GM12878 (cell line): ENCODE measurements around the gene PPP1CC. TPM values are rescaled to one million over a fixed set of nuclear protein-coding genes. Genes with fewer than 3 reads are reported as not detected.

Experiments used
- ATAC-seq: fragments of 200-7000 bp; cut with Tn5 transposase; 3 replicates; pipeline ENCODE4 v1.9.1; 2020; ENCODE audit warnings: mild to moderate bottlenecking, moderate library complexity
- BruUV-seq: library from RNA; stranded (reverse); fragments of 400-500 nt; replicated peaks from 2 replicates; lab custom pipeline; 2021; lab: Mats Ljungman, UMichigan
- CTCF ChIA-PET: fragments of 300-600 bp; sonication (Branson Sonifier 250); formaldehyde crosslinking; extraction: SDS; loops from one replicate; lab custom pipeline; 2021; ENCODE audit warnings: inconsistent platforms; lab: Yijun Ruan, JAX
- POLR2A ChIA-PET: fragments of 350-600 bp; formaldehyde crosslinking; extraction: SDS; loops from one replicate; lab custom pipeline; 2021; ENCODE audit warnings: inconsistent platforms; lab: Charles Lee
- RAD21 ChIA-PET: fragments of 300-600 bp; sonication (Branson Sonifier 250); formaldehyde crosslinking; loops from one replicate; lab custom pipeline; 2023; ENCODE audit warnings: antibody characterized with exemption; ENCODE audit not compliant: unreplicated experiment; lab: Charles Lee
- SMC1A ChIA-PET: fragments of 300-600 bp; sonication (Branson Sonifier 250); formaldehyde crosslinking; loops from one replicate; lab custom pipeline; 2023; ENCODE audit not compliant: unreplicated experiment, uncharacterized antibody; lab: Charles Lee
- DNase-seq: peaks from one replicate; pipeline ENCODE4 v3.0.0-alpha.2; 2011; ENCODE audit warnings: low read depth, low spot score
- FAIRE-seq: peaks from 3 replicates; lab custom pipeline; 2011; peaks lifted over from hg19 to GRCh38; lab: Jason Lieb, UNC
- H2AFZ ChIP-seq: 2 replicates; pipeline ENCODE4 v1.6.0; 2011; ENCODE audit warnings: low read depth, low read length, control low read depth; ENCODE audit not compliant: control insufficient read depth
- H3K27ac ChIP-seq: 2 replicates; pipeline ENCODE4 v1.5.1; 2011; ENCODE audit warnings: control low read depth; ENCODE audit not compliant: control insufficient read depth, insufficient read depth
- H3K27me3 ChIP-seq, 2 experiments: replicated peaks in 1 of 2; 2 replicates each; pipeline versions ENCODE4 v1.6.0 to v1.6.1; 2011; ENCODE audit warnings: low read length in 1 of 2; ENCODE audit not compliant: control insufficient read depth in 2 of 2, insufficient read depth in 2 of 2
- H3K36me3 ChIP-seq, 2 experiments: 2 replicates each; pipeline ENCODE4 v1.5.1; 2011; ENCODE audit warnings: low read length in 1 of 2; ENCODE audit not compliant: control insufficient read depth in 2 of 2, insufficient read depth in 2 of 2
- H3K4me1 ChIP-seq: 2 replicates; pipeline ENCODE4 v1.6.1; 2011; ENCODE audit warnings: mild to moderate bottlenecking, low read length, moderate library complexity, mixed read lengths; ENCODE audit not compliant: control insufficient read depth, insufficient read depth
- H3K4me2 ChIP-seq: 2 replicates; pipeline ENCODE4 v1.6.0; 2011; ENCODE audit warnings: control low read depth; ENCODE audit not compliant: control insufficient read depth, insufficient read depth
- H3K4me3 ChIP-seq: fragments of 200-600 bp; sonication (generic); 2 replicates; pipeline ENCODE4 v1.5.1; 2016
- H3K79me2 ChIP-seq: 2 replicates; pipeline ENCODE4 v1.6.0; 2011; ENCODE audit warnings: low read length; ENCODE audit not compliant: control insufficient read depth, insufficient read depth
- H3K9ac ChIP-seq: 2 replicates; pipeline ENCODE4 v1.8.0; 2011; ENCODE audit warnings: low read length, control low read depth, mixed read lengths; ENCODE audit not compliant: control insufficient read depth, insufficient read depth
- H3K9me3 ChIP-seq: replicated peaks from 3 replicates; pipeline ENCODE4 v1.5.1; 2011; ENCODE audit warnings: mild to moderate bottlenecking, low read length; ENCODE audit not compliant: control insufficient read depth, insufficient read depth
- H4K20me1 ChIP-seq: 2 replicates; pipeline ENCODE4 v1.6.0; 2011; ENCODE audit not compliant: control insufficient read depth, insufficient read depth
- MXI1 ChIP-seq: fragments of 150-350 bp; IDR thresholded peaks from 2 replicates; pipeline ENCODE4 v1.6.1; 2011; ENCODE audit warnings: low read depth, mild to moderate bottlenecking, inconsistent platforms, low read length, improper control_type of control experiment
- MYB ChIP-seq: fragments of 150-350 bp; IDR thresholded peaks from 2 replicates; pipeline ENCODE4 v1.6.1; 2014; ENCODE audit warnings: mild to moderate bottlenecking, low read depth, low read length, borderline replicate concordance
- NFXL1 ChIP-seq: fragments of 450-650 bp; IDR thresholded peaks from 2 replicates; pipeline ENCODE4 v1.6.1; 2017; ENCODE audit warnings: antibody characterized with exemption, mild to moderate bottlenecking, borderline replicate concordance
- PAX5 ChIP-seq: IDR thresholded peaks from 2 replicates; pipeline ENCODE4 v1.6.1; 2011; ENCODE audit warnings: low read depth, low read length, borderline replicate concordance
- SMC3 ChIP-seq: IDR thresholded peaks from 2 replicates; pipeline ENCODE4 v1.6.1; 2011; ENCODE audit warnings: low read length, improper control_type of control experiment, borderline replicate concordance
- SUPT20H ChIP-seq: IDR thresholded peaks from 2 replicates; pipeline ENCODE4 v1.6.1; 2011; ENCODE audit warnings: low read depth, mild to moderate bottlenecking, low read length, moderate library complexity, borderline replicate concordance; ENCODE audit not compliant: control insufficient read depth
- ZNF687 ChIP-seq: fragments of 450-650 bp; IDR thresholded peaks from 2 replicates; pipeline ENCODE4 v1.6.1; 2017; ENCODE audit warnings: mild to moderate bottlenecking, moderate library complexity
- WGBS: methylation state at CpG from one replicate; pipeline ENCODE4 v1.1.6; 2016; ENCODE audit warnings: low lambda C conversion rate; ENCODE audit not compliant: insufficient replicate concordance, insufficient coverage; ENCODE audit errors: missing lambda C conversion rate; 5-methylcytosine and 5-hydroxymethylcytosine counted together
- in situ Hi-C: fragments of 300-500 bp; cut with MboI; formaldehyde crosslinking; loops from 9 replicates; pipeline ENCODE4 v1.14.3; 2018; ENCODE audit warnings: mixed read lengths
- intact Hi-C: fragments of 100-400 bp; cut with micrococcal nuclease; formaldehyde crosslinking; loops from one replicate; pipeline ENCODE4 v1.14.2; 2022; ENCODE audit not compliant: unreplicated experiment
- polyA plus RNA-seq, 11 experiments: library from polyadenylated mRNA; depleted of rRNA in 4 of 11; unstranded in 6 of 11; stranded (reverse) in 5 of 11; fragments of >200 nt; fragmentation: Nextera tagmentation in 4 of 11; fragmentation: Illumina TruSeq in 1 of 11; extraction: Ambion mirVana in 4 of 11; extraction: Trizol in 1 of 11; gene quantifications; 1 replicate in 1 of 11; 2 replicates in 10 of 11; pipeline versions ENCODE4 v1.2.1 to v1.2.3, GENCODE V29; 2011 to 2016; ENCODE audit warnings: inconsistent platforms in 2 of 11, missing spikeins in 2 of 11, low read depth in 1 of 11
- total RNA-seq, 4 experiments: library from RNA; depleted of rRNA in 3 of 4; stranded (reverse); fragments of >200 nt in 3 of 4; fragmentation: Illumina TruSeq in 1 of 4; extraction: Trizol in 1 of 4; gene quantifications; 2 replicates each; pipeline versions ENCODE4 v1.2.1 to v1.2.3, GENCODE V29; 2013 to 2021
- TF ChIP-seq, protein P1 (sequence below): IDR thresholded peaks from 2 replicates; pipeline ENCODE4 v1.6.1; 2011; ENCODE audit warnings: mild to moderate bottlenecking, low read depth, low read length, moderate library complexity; ENCODE audit not compliant: insufficient replicate concordance

Gene PPP1CC
- total and polyA plus RNA-seq, 10 of the 15 experiments (the other 5 are each of a cell fraction or from before 2014, with no cell fraction given), result 64.4 to 279 (median 157) TPM

GRCh38 chr12:110774824-110775223, 32.1 kb upstream of the PPP1CC start:
- Histone ChIP-seq H3K4me1 (peaks cover 31% of the 10 kb centered on the region), H3K4me3 (no peak overlapping the region), H3K9me3 (no peaks in the 10 kb centered on the region; the same call in 2 of the 3 replicates), H3K36me3 (no peaks in the 10 kb centered on the region), H2AFZ (no peak overlapping the region), H3K9ac (no peak overlapping the region), H4K20me1 (no peaks in the 10 kb centered on the region), H3K27ac (no peak overlapping the region), H3K4me2 (no peak overlapping the region), H3K79me2 (no peaks in the 10 kb centered on the region), H3K27me3 (no peaks in the 10 kb centered on the region)
- TF ChIP-seq, protein P1, sequence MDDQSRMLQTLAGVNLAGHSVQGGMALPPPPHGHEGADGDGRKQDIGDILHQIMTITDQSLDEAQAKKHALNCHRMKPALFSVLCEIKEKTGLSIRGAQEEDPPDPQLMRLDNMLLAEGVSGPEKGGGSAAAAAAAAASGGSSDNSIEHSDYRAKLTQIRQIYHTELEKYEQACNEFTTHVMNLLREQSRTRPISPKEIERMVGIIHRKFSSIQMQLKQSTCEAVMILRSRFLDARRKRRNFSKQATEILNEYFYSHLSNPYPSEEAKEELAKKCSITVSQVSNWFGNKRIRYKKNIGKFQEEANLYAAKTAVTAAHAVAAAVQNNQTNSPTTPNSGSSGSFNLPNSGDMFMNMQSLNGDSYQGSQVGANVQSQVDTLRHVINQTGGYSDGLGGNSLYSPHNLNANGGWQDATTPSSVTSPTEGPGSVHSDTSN, result no peak
- TF ChIP-seq SUPT20H, result no peak
- SMC1A ChIA-PET, result interaction anchor here (0.6 to 2.7 kb wide), 3 partner anchors 34 to 173 kb away, joined by 3 to 6 read pairs (median 5); no protein-coding TSS in a partner anchor
- intact Hi-C loops (no loop called here), in situ Hi-C loops (no loop called here)
- ATAC-seq, result no peak
- no TSS peak for BruUV-seq
- WGBS, result 63% methylated on average over 2 of the region's 2 CpGs
- no peak for FAIRE-seq
- CTCF ChIA-PET, result interaction anchor here (2.2 kb wide), 1 partner anchor 12 kb away, joined by 6 read pairs; no protein-coding TSS in a partner anchor
- POLR2A ChIA-PET, result interaction anchor here (0.6 to 0.8 kb wide), 2 partner anchors 35 to 1685 kb away, joined by 3 to 7 read pairs; no protein-coding TSS in a partner anchor
- RAD21 ChIA-PET, result interaction anchor here (1.8 kb wide), 1 partner anchor 36 kb away, joined by 6 read pairs; no protein-coding TSS in a partner anchor
- DNase-seq, result no peak

GRCh38 chr12:110768960-110769359, 26.3 kb upstream of the PPP1CC start:
- Histone ChIP-seq H3K36me3 (no peaks in the 10 kb centered on the region), H3K27ac (no peak overlapping the region), H3K4me3 (no peak overlapping the region), H3K9me3 (no peaks in the 10 kb centered on the region; the same call in 2 of the 3 replicates), H3K4me1 (no peaks in the 10 kb centered on the region), H4K20me1 (no peaks in the 10 kb centered on the region), H3K9ac (no peak overlapping the region), H3K79me2 (no peaks in the 10 kb centered on the region), H2AFZ (no peak overlapping the region), H3K27me3 (no peaks in the 10 kb centered on the region), H3K4me2 (no peak overlapping the region)
- CTCF ChIA-PET, result interaction anchor here (0.8 kb wide), 1 partner anchor 125 kb away, joined by 3 read pairs; no protein-coding TSS in a partner anchor
- SMC1A ChIA-PET, result interaction anchor here (1.3 to 1.8 kb wide), 2 partner anchors 11 to 133 kb away, joined by 3 to 4 read pairs; no protein-coding TSS in a partner anchor
- DNase-seq, result no peak
- no peak for ATAC-seq
- BruUV-seq, result no TSS peak
- WGBS, result 99% methylated on average over 5 of the region's 5 CpGs
- in situ Hi-C loops, result no loop called here
- POLR2A ChIA-PET, result interaction anchor here (0.6 to 1.0 kb wide), 2 partner anchors 13 to 43 kb away, joined by 3 to 4 read pairs; no protein-coding TSS in a partner anchor
- RAD21 ChIA-PET, result no interaction called here
- FAIRE-seq, result no peak
- intact Hi-C loops, result no loop called here
- TF ChIP-seq MXI1 (no peak), ZNF687 (no peak), PAX5 (no peak), NFXL1 (no peak), SMC3 (no peak), MYB (no peak)
